GM10266 (cell line): ENCODE results near the gene ATAD3A.
"Not testable (repeated sequence)": the region's sequence is repeated elsewhere in the genome, so short reads cannot be mapped to it uniquely, and the experiment has no call there.

Experiments used
- DNase-seq: peaks from one replicate; pipeline ENCODE4 v3.0.0; 2012; ENCODE audit errors: extremely low spot score
- CTCF ChIP-seq: IDR thresholded peaks from 2 replicates; pipeline ENCODE4 v1.5.1; 2012; ENCODE audit warnings: mild to moderate bottlenecking, low read depth; ENCODE audit not compliant: control insufficient read depth, insufficient read depth; ENCODE audit errors: missing control alignments

ATAD3A gene

GRCh38 chr1:1507305-1507704 is 4.7 kb upstream of the ATAD3A start:
- DNase-seq = no peak
- TF ChIP-seq CTCF = no peak

GRCh38 chr1:1508775-1509464 is 3.0 kb upstream of the ATAD3A start:
- DNase-seq = not testable (repeated sequence)

- DNase-seq = not testable (repeated sequence)
Observed at GRCh38 chr1:1509465-1509850, 2.5 kb upstream of the ATAD3A start.

GRCh38 chr1:1510912-1511532 is 940 bp upstream of the ATAD3A start:
- DNase-seq = no peak
- TF ChIP-seq CTCF = no peak

- DNase-seq = not testable (repeated sequence)
Observed at GRCh38 chr1:1512425-1512824, 463 bp downstream of the ATAD3A start.

- DNase-seq = not testable (repeated sequence)
Observed at GRCh38 chr1:1513675-1514074, 1.7 kb downstream of the ATAD3A start.

- not testable (repeated sequence) for DNase-seq
Observed at GRCh38 chr1:1514376-1514775, 2.4 kb downstream of the ATAD3A start.

- DNase-seq = not testable (repeated sequence)
Observed at GRCh38 chr1:1516923-1517322, 5.0 kb downstream of the ATAD3A start.

GRCh38 chr1:1517973-1518620 is 6.1 kb downstream of the ATAD3A start:
- TF ChIP-seq CTCF = no peak

GRCh38 chr1:1518621-1519007 is 6.7 kb downstream of the ATAD3A start:
- DNase-seq = not testable (repeated sequence)

More at GRCh38 chr1:1517973-1518620, 6.1 kb downstream of the ATAD3A start:
- no peak for DNase-seq

- not testable (repeated sequence) for DNase-seq
Observed at GRCh38 chr1:1519805-1520505, 8.0 kb downstream of the ATAD3A start.
